A549 (cell line): Measurements from ENCODE around the gene PSMB11. TPM values are rescaled to one million over a fixed set of nuclear protein-coding genes. Genes with fewer than 3 reads are reported as not detected.

Experiments
- ATAC-seq, 2 experiments: fragments of 200-7000 bp in 1 of 2; fragments of >200 bp in 1 of 2; cut with Nextera tagmentation in 1 of 2; cut with Tn5 transposase in 1 of 2; 3 replicates each; pipeline versions ENCODE4 v1.8.0 to v1.9.1; 2018 to 2020; ENCODE audit warnings: mild to moderate bottlenecking in 1 of 2, moderate library complexity in 1 of 2
- CTCF ChIA-PET: fragments of 300-600 bp; sonication (Branson Sonifier 250); formaldehyde crosslinking; extraction: SDS; loops from one replicate; lab custom pipeline; 2021; ENCODE audit warnings: antibody characterized with exemption, inconsistent platforms; lab: Yijun Ruan, JAX
- POLR2A ChIA-PET: fragments of 350-600 bp; formaldehyde crosslinking; extraction: SDS; loops from one replicate; lab custom pipeline; 2021; ENCODE audit warnings: antibody characterized with exemption, inconsistent platforms; lab: Yijun Ruan, JAX
- DNase-seq, 2 experiments: peaks; one replicate each; pipeline versions ENCODE4 v3.0.0 to v3.0.0-alpha.2; 2011 to 2016; ENCODE audit warnings: low read depth in 1 of 2, low spot score in 1 of 2
- FAIRE-seq: peaks from 2 replicates; lab custom pipeline; 2011; peaks lifted over from hg19 to GRCh38; lab: Jason Lieb, UNC
- H3K27ac ChIP-seq, 2 experiments: fragments of >200 bp; sonication (Bioruptor Twin); formaldehyde crosslinking; 3 replicates each; pipeline ENCODE4 v1.5.1; 2016 to 2017
- H3K4me1 ChIP-seq: fragments of >200 bp; sonication (Bioruptor Twin); formaldehyde crosslinking; 3 replicates; pipeline ENCODE4 v1.6.1; 2016
- H3K4me2 ChIP-seq: fragments of >200 bp; sonication (Bioruptor Twin); formaldehyde crosslinking; 3 replicates; pipeline ENCODE4 v1.6.1; 2016
- H3K4me3 ChIP-seq: fragments of >200 bp; sonication (Bioruptor Twin); formaldehyde crosslinking; 3 replicates; pipeline ENCODE4 v1.5.1; 2016
- H3K9me3 ChIP-seq: fragments of >200 bp; sonication (Bioruptor Twin); formaldehyde crosslinking; 3 replicates; pipeline ENCODE4 v1.6.1; 2016
- CBX8 ChIP-seq: fragments of 200-600 bp; sonication (generic); IDR thresholded peaks from 2 replicates; pipeline ENCODE4 v1.6.1; 2016
- EHMT2 ChIP-seq: fragments of 200-600 bp; sonication (generic); IDR thresholded peaks from 2 replicates; pipeline ENCODE4 v1.6.1; 2016; ENCODE audit warnings: antibody characterized with exemption, low read depth, mild to moderate bottlenecking, moderate library complexity
- EP300 ChIP-seq, 2 experiments: fragments of >200 bp; sonication (Bioruptor Twin); formaldehyde crosslinking; IDR thresholded peaks; 2 replicates in 1 of 2; 3 replicates in 1 of 2; pipeline ENCODE4 v1.6.1; 2016 to 2017
- ESRRA ChIP-seq: fragments of 150-350 bp; IDR thresholded peaks from 2 replicates; pipeline ENCODE4 v1.6.1; 2014; ENCODE audit warnings: mild to moderate bottlenecking, low read length, borderline replicate concordance
- GATA3 ChIP-seq: IDR thresholded peaks from 2 replicates; pipeline ENCODE4 v1.6.1; 2012; ENCODE audit warnings: borderline replicate concordance
- HOXA7 ChIP-seq: fragments of 250-450 bp; sonication (Bioruptor Pico); IDR thresholded peaks from 2 replicates; pipeline ENCODE4 v1.5.0; 2020; ENCODE audit warnings: mild to moderate bottlenecking, moderate library complexity
- JUNB ChIP-seq: fragments of >200 bp; sonication (Bioruptor Twin); formaldehyde crosslinking; IDR thresholded peaks from 2 replicates; pipeline ENCODE4 v1.6.1; 2016
- RARB ChIP-seq: fragments of 250-450 bp; sonication (Bioruptor Pico); IDR thresholded peaks from 2 replicates; pipeline ENCODE4 v1.8.0; 2021; ENCODE audit warnings: mild to moderate bottlenecking, moderate library complexity
- RNF2 ChIP-seq: fragments of 200-600 bp; sonication (generic); IDR thresholded peaks from 2 replicates; pipeline ENCODE4 v1.6.1; 2016; ENCODE audit warnings: low read depth, mild to moderate bottlenecking, antibody characterized with exemption, moderate library complexity, borderline replicate concordance
- ZC3H11A ChIP-seq: fragments of 450-650 bp; IDR thresholded peaks from 2 replicates; pipeline ENCODE4 v1.6.1; 2014; ENCODE audit warnings: antibody characterized with exemption, mild to moderate bottlenecking
- ZSCAN20 ChIP-seq: fragments of 250-450 bp; sonication (Bioruptor Pico); IDR thresholded peaks from 2 replicates; pipeline ENCODE4 v1.8.0; 2022; ENCODE audit warnings: mild to moderate bottlenecking, moderate library complexity
- WGBS: methylation state at CpG from one replicate; pipeline ENCODE4 v1.1.6; 2017; ENCODE audit errors: missing lambda C conversion rate; 5-methylcytosine and 5-hydroxymethylcytosine counted together
- polyA plus RNA-seq, 4 experiments: library from polyadenylated mRNA; depleted of rRNA in 3 of 4; stranded (reverse); fragments of >200 nt; fragmentation: RNase III in 1 of 4; extraction: RNeasy Plus Mini Kit Qiagen cat#74134 plus additional on column Dnase treatment in 1 of 4; gene quantifications; 2 replicates in 3 of 4; 3 replicates in 1 of 4; pipeline ENCODE4 v1.2.3, GENCODE V29; 2011 to 2017
- TF ChIP-seq, protein P1 (sequence below): fragments of >200 bp; sonication (Bioruptor Twin); formaldehyde crosslinking; IDR thresholded peaks from 3 replicates; pipeline ENCODE4 v1.5.1; 2016
- TF ChIP-seq, protein P2 (sequence below): fragments of 450-650 bp; IDR thresholded peaks from 2 replicates; pipeline ENCODE4 v1.6.1; 2014; ENCODE audit warnings: antibody characterized with exemption

Gene PSMB11
- polyA plus RNA-seq, 2 of the 4 experiments (the other 2 are of a cell fraction), result not detected

- TF ChIP-seq ESRRA, result no peak
Measured at GRCh38 chr14:23093104-23093503, 51.1 kb downstream of the PSMB11 start (continued).

DNA sequence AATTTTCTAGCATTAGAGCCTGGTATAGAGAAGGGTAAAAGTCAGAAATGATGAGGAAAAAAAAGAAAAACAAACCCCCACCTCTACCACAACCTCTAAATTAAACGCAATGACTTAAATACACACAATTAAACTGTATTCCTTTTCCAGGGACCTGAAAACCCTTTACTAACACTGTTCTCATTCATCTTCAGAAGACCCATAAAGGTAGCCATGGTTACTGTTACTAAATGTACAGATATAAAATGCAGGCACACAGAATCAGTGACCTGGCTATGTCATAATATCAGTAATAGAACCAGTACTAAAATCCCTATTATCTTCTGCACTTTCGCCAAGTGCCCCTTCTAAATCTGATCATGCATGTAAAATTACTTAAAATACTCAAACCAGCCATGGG, 51.5 kb downstream of the PSMB11 start:
- no peak for FAIRE-seq

More for the DNA sequence above, 51.5 kb downstream of the PSMB11 start:
- peak overlapping the region; percentile 98 for H3K4me2 ChIP-seq
- ChIA-PET POLR2A (interaction anchor here (2.3 kb wide), 1 partner anchor 22 kb away, joined by 7 read pairs; no protein-coding TSS in a partner anchor), CTCF (interaction anchor here (1.2 to 5.2 kb wide), 12 partner anchors 9 to 107 kb away, joined by 3 to 71 read pairs (median 6); no protein-coding TSS in a partner anchor)
- WGBS, result 91% methylated on average over 2 of the region's 2 CpGs
- H3K4me1 ChIP-seq, result peaks cover 23% of the 10 kb centered on the region
- peak overlapping the region in 1 of 2 experiments; percentile 97; a peak in 3 of 6 replicates for H3K27ac ChIP-seq
- ATAC-seq (no peak), DNase-seq (no peak)
- peak overlapping the region; percentile 62 for H3K4me3 ChIP-seq
- no peaks in the 10 kb centered on the region for H3K9me3 ChIP-seq
- TF ChIP-seq ZSCAN20, result no peak
- TF ChIP-seq GATA3, result no peak
- no peak for TF ChIP-seq EP300 (IDR thresholded peaks at IDR 0.05)
- TF ChIP-seq RNF2, result no peak
- no peak for TF ChIP-seq EHMT2
- no peak for TF ChIP-seq HOXA7
- TF ChIP-seq CBX8, result no peak
- no peak for TF ChIP-seq RARB (CRISPR knock-in tag)
- no peak for TF ChIP-seq JUNB
- no peak for TF ChIP-seq ZC3H11A
- TF ChIP-seq, protein P1, sequence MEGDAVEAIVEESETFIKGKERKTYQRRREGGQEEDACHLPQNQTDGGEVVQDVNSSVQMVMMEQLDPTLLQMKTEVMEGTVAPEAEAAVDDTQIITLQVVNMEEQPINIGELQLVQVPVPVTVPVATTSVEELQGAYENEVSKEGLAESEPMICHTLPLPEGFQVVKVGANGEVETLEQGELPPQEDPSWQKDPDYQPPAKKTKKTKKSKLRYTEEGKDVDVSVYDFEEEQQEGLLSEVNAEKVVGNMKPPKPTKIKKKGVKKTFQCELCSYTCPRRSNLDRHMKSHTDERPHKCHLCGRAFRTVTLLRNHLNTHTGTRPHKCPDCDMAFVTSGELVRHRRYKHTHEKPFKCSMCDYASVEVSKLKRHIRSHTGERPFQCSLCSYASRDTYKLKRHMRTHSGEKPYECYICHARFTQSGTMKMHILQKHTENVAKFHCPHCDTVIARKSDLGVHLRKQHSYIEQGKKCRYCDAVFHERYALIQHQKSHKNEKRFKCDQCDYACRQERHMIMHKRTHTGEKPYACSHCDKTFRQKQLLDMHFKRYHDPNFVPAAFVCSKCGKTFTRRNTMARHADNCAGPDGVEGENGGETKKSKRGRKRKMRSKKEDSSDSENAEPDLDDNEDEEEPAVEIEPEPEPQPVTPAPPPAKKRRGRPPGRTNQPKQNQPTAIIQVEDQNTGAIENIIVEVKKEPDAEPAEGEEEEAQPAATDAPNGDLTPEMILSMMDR, result no peak
- TF ChIP-seq, protein P2, sequence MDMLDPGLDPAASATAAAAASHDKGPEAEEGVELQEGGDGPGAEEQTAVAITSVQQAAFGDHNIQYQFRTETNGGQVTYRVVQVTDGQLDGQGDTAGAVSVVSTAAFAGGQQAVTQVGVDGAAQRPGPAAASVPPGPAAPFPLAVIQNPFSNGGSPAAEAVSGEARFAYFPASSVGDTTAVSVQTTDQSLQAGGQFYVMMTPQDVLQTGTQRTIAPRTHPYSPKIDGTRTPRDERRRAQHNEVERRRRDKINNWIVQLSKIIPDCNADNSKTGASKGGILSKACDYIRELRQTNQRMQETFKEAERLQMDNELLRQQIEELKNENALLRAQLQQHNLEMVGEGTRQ, result no peak

Other genes starting within 250 kb of the PSMB11 start
- 86.8 and 104 TPM in 2 replicates for gene SLC7A7, start 226.8 kb upstream of the PSMB11 start, polyA plus RNA-seq (2011; rRNA removed)
- 30.1 to 44.2 TPM (median 39.8 TPM) in 3 replicates for gene SLC7A7, start 226.8 kb upstream of the PSMB11 start, polyA plus RNA-seq (2017; fragmentation: RNase III; extraction: RNeasy Plus Mini Kit Qiagen cat#74134 plus additional on column Dnase treatment)
- gene MRPL52, start 212.3 kb upstream of the PSMB11 start, polyA plus RNA-seq (2011; rRNA removed), result 113 and 116 TPM in 2 replicates
- gene MRPL52, start 212.3 kb upstream of the PSMB11 start, polyA plus RNA-seq (2017; fragmentation: RNase III; extraction: RNeasy Plus Mini Kit Qiagen cat#74134 plus additional on column Dnase treatment), result 172 to 173 TPM (median 172 TPM) in 3 replicates
- gene MMP14, start 205.6 kb upstream of the PSMB11 start, polyA plus RNA-seq (2011; rRNA removed), result 1.9 and 2.5 TPM in 2 replicates
- 1.1 to 2.0 TPM (median 1.5 TPM) in 3 replicates for gene MMP14, start 205.6 kb upstream of the PSMB11 start, polyA plus RNA-seq (2017; fragmentation: RNase III; extraction: RNeasy Plus Mini Kit Qiagen cat#74134 plus additional on column Dnase treatment)
- 74.3 and 99.6 TPM in 2 replicates for gene LRP10, start 170.5 kb upstream of the PSMB11 start, polyA plus RNA-seq (2011; rRNA removed)
- gene LRP10, start 170.5 kb upstream of the PSMB11 start, polyA plus RNA-seq (2017; fragmentation: RNase III; extraction: RNeasy Plus Mini Kit Qiagen cat#74134 plus additional on column Dnase treatment), result 45.5 to 62.9 TPM (median 57.2 TPM) in 3 replicates
- gene REM2, start 159.0 kb upstream of the PSMB11 start, polyA plus RNA-seq (2011; rRNA removed), result 0.29 and 0.31 TPM in 2 replicates
- gene REM2, start 159.0 kb upstream of the PSMB11 start, polyA plus RNA-seq (2017; fragmentation: RNase III; extraction: RNeasy Plus Mini Kit Qiagen cat#74134 plus additional on column Dnase treatment), result 0.23 to 0.46 TPM (median 0.29 TPM) in 3 replicates
- 68.0 and 71.7 TPM in 2 replicates for gene RBM23, start 123.1 kb upstream of the PSMB11 start, polyA plus RNA-seq (2011; rRNA removed)
- 64.2 to 66.5 TPM (median 65.8 TPM) in 3 replicates for gene RBM23, start 123.1 kb upstream of the PSMB11 start, polyA plus RNA-seq (2017; fragmentation: RNase III; extraction: RNeasy Plus Mini Kit Qiagen cat#74134 plus additional on column Dnase treatment)
- gene PRMT5, start 112.8 kb upstream of the PSMB11 start, polyA plus RNA-seq (2011; rRNA removed), result 214 and 299 TPM in 2 replicates
- 185 to 224 TPM (median 188 TPM) in 3 replicates for gene PRMT5, start 112.8 kb upstream of the PSMB11 start, polyA plus RNA-seq (2017; fragmentation: RNase III; extraction: RNeasy Plus Mini Kit Qiagen cat#74134 plus additional on column Dnase treatment)
- gene HAUS4, start 85.1 kb upstream of the PSMB11 start, polyA plus RNA-seq (2011; rRNA removed), result 69.3 and 76.0 TPM in 2 replicates
- gene HAUS4, start 85.1 kb upstream of the PSMB11 start, polyA plus RNA-seq (2017; fragmentation: RNase III; extraction: RNeasy Plus Mini Kit Qiagen cat#74134 plus additional on column Dnase treatment), result 35.9 to 42.6 TPM (median 37.3 TPM) in 3 replicates
- gene AJUBA, start 59.7 kb upstream of the PSMB11 start, polyA plus RNA-seq (2011; rRNA removed), result 98.0 and 152 TPM in 2 replicates
- 53.4 to 68.0 TPM (median 59.0 TPM) in 3 replicates for gene AJUBA, start 59.7 kb upstream of the PSMB11 start, polyA plus RNA-seq (2017; fragmentation: RNase III; extraction: RNeasy Plus Mini Kit Qiagen cat#74134 plus additional on column Dnase treatment)
- gene C14orf93, start 32.1 kb upstream of the PSMB11 start, polyA plus RNA-seq (2011; rRNA removed), result 9.7 and 10.1 TPM in 2 replicates
- 5.6 to 6.8 TPM (median 5.7 TPM) in 3 replicates for gene C14orf93, start 32.1 kb upstream of the PSMB11 start, polyA plus RNA-seq (2017; fragmentation: RNase III; extraction: RNeasy Plus Mini Kit Qiagen cat#74134 plus additional on column Dnase treatment)
- 283 and 337 TPM in 2 replicates for gene PSMB5, start 7.3 kb upstream of the PSMB11 start, polyA plus RNA-seq (2011; rRNA removed)
- 352 to 365 TPM (median 363 TPM) in 3 replicates for gene PSMB5, start 7.3 kb upstream of the PSMB11 start, polyA plus RNA-seq (2017; fragmentation: RNase III; extraction: RNeasy Plus Mini Kit Qiagen cat#74134 plus additional on column Dnase treatment)
- gene CDH24, start 15.3 kb downstream of the PSMB11 start, polyA plus RNA-seq (2011; rRNA removed), result 4.8 and 4.9 TPM in 2 replicates
- 5.0 to 5.3 TPM (median 5.1 TPM) in 3 replicates for gene CDH24, start 15.3 kb downstream of the PSMB11 start, polyA plus RNA-seq (2017; fragmentation: RNase III; extraction: RNeasy Plus Mini Kit Qiagen cat#74134 plus additional on column Dnase treatment)
- gene ACIN1, start 52.9 kb downstream of the PSMB11 start, polyA plus RNA-seq (2011; rRNA removed), result 126 and 140 TPM in 2 replicates
- gene ACIN1, start 52.9 kb downstream of the PSMB11 start, polyA plus RNA-seq (2017; fragmentation: RNase III; extraction: RNeasy Plus Mini Kit Qiagen cat#74134 plus additional on column Dnase treatment), result 144 to 150 TPM (median 147 TPM) in 3 replicates
- 82.5 and 107 TPM in 2 replicates for gene C14orf119, start 53.3 kb downstream of the PSMB11 start, polyA plus RNA-seq (2011; rRNA removed)
- gene C14orf119, start 53.3 kb downstream of the PSMB11 start, polyA plus RNA-seq (2017; fragmentation: RNase III; extraction: RNeasy Plus Mini Kit Qiagen cat#74134 plus additional on column Dnase treatment), result 94.8 to 102 TPM (median 99.2 TPM) in 3 replicates
- gene CIROP, start 62.8 kb downstream of the PSMB11 start, polyA plus RNA-seq (2011; rRNA removed), result 0.03 TPM in 1 of 2 replicates, not detected in the other
- not detected in 3 replicates for gene CIROP, start 62.8 kb downstream of the PSMB11 start, polyA plus RNA-seq (2017; fragmentation: RNase III; extraction: RNeasy Plus Mini Kit Qiagen cat#74134 plus additional on column Dnase treatment)
- gene CEBPE, start 77.0 kb downstream of the PSMB11 start, polyA plus RNA-seq (2011; rRNA removed), result not detected in 2 replicates
- gene CEBPE, start 77.0 kb downstream of the PSMB11 start, polyA plus RNA-seq (2017; fragmentation: RNase III; extraction: RNeasy Plus Mini Kit Qiagen cat#74134 plus additional on column Dnase treatment), result 0.05 TPM in 1 of 3 replicates, not detected in the others
- gene SLC7A8, start 141.4 kb downstream of the PSMB11 start, polyA plus RNA-seq (2011; rRNA removed), result 0.28 and 0.45 TPM in 2 replicates
- 0.35 to 0.49 TPM (median 0.39 TPM) in 3 replicates for gene SLC7A8, start 141.4 kb downstream of the PSMB11 start, polyA plus RNA-seq (2017; fragmentation: RNase III; extraction: RNeasy Plus Mini Kit Qiagen cat#74134 plus additional on column Dnase treatment)
- gene RNF212B, start 195.7 kb downstream of the PSMB11 start, polyA plus RNA-seq (2011; rRNA removed), result not detected in 2 replicates
- not detected in 3 replicates for gene RNF212B, start 195.7 kb downstream of the PSMB11 start, polyA plus RNA-seq (2017; fragmentation: RNase III; extraction: RNeasy Plus Mini Kit Qiagen cat#74134 plus additional on column Dnase treatment)
- gene HOMEZ, start 243.9 kb downstream of the PSMB11 start, polyA plus RNA-seq (2011; rRNA removed), result 9.2 and 11.7 TPM in 2 replicates
- gene HOMEZ, start 243.9 kb downstream of the PSMB11 start, polyA plus RNA-seq (2017; fragmentation: RNase III; extraction: RNeasy Plus Mini Kit Qiagen cat#74134 plus additional on column Dnase treatment), result 7.7 to 8.8 TPM (median 8.4 TPM) in 3 replicates